Gastroesophageal sphincter (tissue), 4 donors: ENCODE results near the gene UMAD1. TPM values are rescaled to one million over a fixed set of nuclear protein-coding genes. Genes with fewer than 3 reads are reported as not detected.
"Not testable (repeated sequence)": the region's sequence is repeated elsewhere in the genome, so short reads cannot be mapped to it uniquely, and the experiment has no call there.

Experiments
- ATAC-seq: fragments of 150-250 bp; one replicate; pipeline ENCODE4 v1.9.1; 2016; ENCODE audit warnings: mild to moderate bottlenecking, moderate library complexity
- H3K27ac ChIP-seq, 4 donors: fragments of 200-600 bp; sonication (generic) in 3 of 4; 1 replicate in 3 of 4; 2 replicates in 1 of 4; pipeline ENCODE4 v1.5.1; 2016 to 2019
- H3K27me3 ChIP-seq: fragments of 200-600 bp; sonication (generic); one replicate; pipeline ENCODE4 v1.5.1; 2019
- H3K36me3 ChIP-seq, 2 donors: fragments of 200-600 bp; sonication (generic); one replicate each; pipeline ENCODE4 v1.5.1; 2019; ENCODE audit warnings: control low read depth in 1 of 2
- H3K4me1 ChIP-seq, 3 donors: fragments of 200-600 bp; sonication (generic); 1 replicate in 2 of 3; 2 replicates in 1 of 3; pipeline ENCODE4 v1.5.1; 2016 to 2019; ENCODE audit warnings: control low read depth in 2 of 3
- H3K4me3 ChIP-seq, 2 donors: fragments of 200-600 bp; sonication (generic); one replicate each; pipeline ENCODE4 v1.5.1; 2019; ENCODE audit warnings: mild to moderate bottlenecking in 1 of 2, moderate library complexity in 1 of 2
- H3K9me3 ChIP-seq, 3 donors: fragments of 200-600 bp; sonication (generic); one replicate each; pipeline ENCODE4 v1.5.1; 2017 to 2019; ENCODE audit warnings: control low read depth in 2 of 3
- CTCF ChIP-seq, 4 experiments: fragments of 200-600 bp in 2 of 4; fragments of 450-650 bp in 2 of 4; sonication (generic) in 1 of 4; IDR thresholded peaks; one replicate each; pipeline ENCODE4 v1.5.1; 2017 to 2019; ENCODE audit warnings: antibody characterized with exemption in 4 of 4, mild to moderate bottlenecking in 2 of 4, moderate library complexity in 2 of 4
- EP300 ChIP-seq: sonication (generic); formaldehyde crosslinking; IDR thresholded peaks from one replicate; pipeline ENCODE4 v1.6.1; 2017; ENCODE audit warnings: antibody characterized with exemption, mild to moderate bottlenecking
- POLR2A ChIP-seq, 2 donors: fragments of 450-650 bp; IDR thresholded peaks; one replicate each; pipeline ENCODE4 v1.6.1; 2017; ENCODE audit warnings: antibody characterized with exemption in 2 of 2, mild to moderate bottlenecking in 2 of 2, moderate library complexity in 1 of 2
- POLR2AphosphoS5 ChIP-seq: sonication (generic); formaldehyde crosslinking; IDR thresholded peaks from one replicate; pipeline ENCODE4 v1.6.1; 2017; ENCODE audit warnings: antibody characterized with exemption
- WGBS, 2 donors: methylation state at CpG; one replicate each; pipeline ENCODE4 v1.1.5; 2018; ENCODE audit warnings: low coverage in 1 of 2; 5-methylcytosine and 5-hydroxymethylcytosine counted together
- total RNA-seq, 4 donors: library from RNA; depleted of rRNA; stranded (reverse); fragments of >200 nt; gene quantifications; one replicate each; pipeline ENCODE4 v1.1.0, GENCODE V29; 2016

The UMAD1 gene
- total RNA-seq, 4 donors from 2014 or later: 7.4 to 24.4 (median 15.9) TPM

GRCh38 chr7:7799138-7799537 lies 158.6 kb downstream of the UMAD1 start:
- H3K27ac ChIP-seq: no peak overlapping the region
- no peak for ATAC-seq
- WGBS, 2 donors: 69 to 76% methylated on average over 4 of the region's 4 CpGs
- H3K9me3 ChIP-seq: no peaks in the 10 kb centered on the region
- peaks cover 0 to 13% of the 10 kb centered on the region in 2 donors for H3K36me3 ChIP-seq
- TF ChIP-seq EP300 (no peak), CTCF (IDR thresholded peaks at IDR 0.05) (no peak), POLR2AphosphoS5 (no peak), POLR2A (IDR thresholded peaks at IDR 0.05) (no peak)
- no peaks in the 10 kb centered on the region for H3K27me3 ChIP-seq
- H3K4me1 ChIP-seq: no peaks in the 10 kb centered on the region
- no peak overlapping the region for H3K4me3 ChIP-seq

- no peak overlapping the region for H3K27ac ChIP-seq
- no peaks in the 10 kb centered on the region for H3K27me3 ChIP-seq
- H3K9me3 ChIP-seq: no peaks in the 10 kb centered on the region
- no peak for ATAC-seq
- H3K4me1 ChIP-seq: no peaks in the 10 kb centered on the region
- H3K36me3 ChIP-seq: peaks cover 0 to 8% of the 10 kb centered on the region in 2 donors
- H3K4me3 ChIP-seq: no peak overlapping the region
- WGBS, 2 donors: 84 to 100% methylated on average over 2 of the region's 2 CpGs
- TF ChIP-seq POLR2AphosphoS5: no peak
- no peak for TF ChIP-seq CTCF (IDR thresholded peaks at IDR 0.05)
- no peak for TF ChIP-seq POLR2A (IDR thresholded peaks at IDR 0.05)
- TF ChIP-seq EP300: no peak
Observed at GRCh38 chr7:7802531-7802930, 162.0 kb downstream of the UMAD1 start.

- no peak for TF ChIP-seq CTCF (IDR thresholded peaks at IDR 0.05)
- no peak for TF ChIP-seq POLR2A (IDR thresholded peaks at IDR 0.05)
- TF ChIP-seq EP300: no peak
- TF ChIP-seq POLR2AphosphoS5: no peak
- H3K9me3 ChIP-seq: no peaks in the 10 kb centered on the region
- no peak overlapping the region for H3K4me3 ChIP-seq
- ATAC-seq: no peak
- peaks cover 0 to 8% of the 10 kb centered on the region in 2 donors for H3K36me3 ChIP-seq
- H3K27ac ChIP-seq: no peak overlapping the region
- H3K27me3 ChIP-seq: no peaks in the 10 kb centered on the region
- WGBS, 2 donors: 68 to 80% methylated on average over 1 to 3 of the region's 3 CpGs
- no peaks in the 10 kb centered on the region for H3K4me1 ChIP-seq
Observed at GRCh38 chr7:7803715-7804178, 163.2 kb downstream of the UMAD1 start.

- not testable (repeated sequence) for H3K9me3 ChIP-seq, H3K4me3 ChIP-seq, H3K27me3 ChIP-seq, H3K4me1 ChIP-seq, H3K36me3 ChIP-seq, ATAC-seq, H3K27ac ChIP-seq
- 86 to 89% methylated on average over 8 to 9 of the region's 9 CpGs for WGBS, 2 donors
Observed at GRCh38 chr7:7804822-7805221, 164.3 kb downstream of the UMAD1 start.

- no peaks in the 10 kb centered on the region for H3K9me3 ChIP-seq
- no peak for ATAC-seq
- TF ChIP-seq POLR2A (IDR thresholded peaks at IDR 0.05) (no peak), EP300 (no peak), POLR2AphosphoS5 (no peak), CTCF (IDR thresholded peaks at IDR 0.05) (no peak)
- H3K36me3 ChIP-seq: peaks cover 0 to 8% of the 10 kb centered on the region in 2 donors
- no peaks in the 10 kb centered on the region for H3K27me3 ChIP-seq
- no peak overlapping the region for H3K4me3 ChIP-seq
- no peaks in the 10 kb centered on the region for H3K4me1 ChIP-seq
- 93 to 100% methylated on average over 2 of the region's 2 CpGs for WGBS, 2 donors
- H3K27ac ChIP-seq: no peak overlapping the region
Observed at GRCh38 chr7:7805511-7806153, 165.1 kb downstream of the UMAD1 start.
